OCI-M2 (cell line): ENCODE results near the gene ARHGAP21.
A peak's percentile ranks its signal among the peaks of the same experiment; 100 is the strongest.
"Not testable (repeated sequence)": the region's sequence is repeated elsewhere in the genome, so short reads cannot be mapped to it uniquely, and the experiment has no call there.

ENCODE experiments used
- DNase-seq: peaks from one replicate; lab custom pipeline; 2025; ENCODE audit not compliant: unreplicated experiment; lab: John Stamatoyannopoulos, UW

The ARHGAP21 gene

DNA sequence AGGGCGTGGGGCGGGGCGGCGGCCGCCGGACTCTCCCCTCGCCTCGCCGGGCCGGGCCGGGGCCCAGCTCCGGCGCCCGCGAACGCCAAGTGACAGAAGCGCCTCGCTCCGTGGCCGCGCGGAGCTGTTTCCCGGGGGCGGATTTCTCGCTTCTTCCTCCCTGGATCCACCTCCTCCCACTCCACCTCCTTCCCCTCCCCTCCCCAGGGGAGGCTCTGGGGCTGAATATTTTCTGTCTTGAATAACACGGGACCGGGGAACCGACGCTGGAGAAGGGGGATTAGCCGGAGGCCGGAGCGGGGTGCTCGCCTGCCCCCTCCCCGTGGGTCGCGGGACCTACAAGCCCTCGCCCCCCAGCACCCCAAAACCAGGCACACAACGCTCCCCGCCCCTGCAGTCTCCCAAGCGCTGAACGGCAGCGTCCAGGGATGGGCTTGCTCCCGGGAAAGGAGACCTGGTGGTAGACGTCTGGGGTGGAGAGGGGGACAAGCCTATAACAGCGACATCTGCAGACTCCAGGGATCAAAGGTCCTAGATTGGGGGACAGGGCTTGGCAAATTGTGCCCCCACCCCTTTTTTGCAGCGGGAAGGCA, at the start of gene ARHGAP21:
ARHGAP21 (minus strand) TSS at position 100 of the 593 bp plus-strand sequence. CDS start 1,988 bp downstream, outside the sequence.
- no peak for DNase-seq

DNA sequence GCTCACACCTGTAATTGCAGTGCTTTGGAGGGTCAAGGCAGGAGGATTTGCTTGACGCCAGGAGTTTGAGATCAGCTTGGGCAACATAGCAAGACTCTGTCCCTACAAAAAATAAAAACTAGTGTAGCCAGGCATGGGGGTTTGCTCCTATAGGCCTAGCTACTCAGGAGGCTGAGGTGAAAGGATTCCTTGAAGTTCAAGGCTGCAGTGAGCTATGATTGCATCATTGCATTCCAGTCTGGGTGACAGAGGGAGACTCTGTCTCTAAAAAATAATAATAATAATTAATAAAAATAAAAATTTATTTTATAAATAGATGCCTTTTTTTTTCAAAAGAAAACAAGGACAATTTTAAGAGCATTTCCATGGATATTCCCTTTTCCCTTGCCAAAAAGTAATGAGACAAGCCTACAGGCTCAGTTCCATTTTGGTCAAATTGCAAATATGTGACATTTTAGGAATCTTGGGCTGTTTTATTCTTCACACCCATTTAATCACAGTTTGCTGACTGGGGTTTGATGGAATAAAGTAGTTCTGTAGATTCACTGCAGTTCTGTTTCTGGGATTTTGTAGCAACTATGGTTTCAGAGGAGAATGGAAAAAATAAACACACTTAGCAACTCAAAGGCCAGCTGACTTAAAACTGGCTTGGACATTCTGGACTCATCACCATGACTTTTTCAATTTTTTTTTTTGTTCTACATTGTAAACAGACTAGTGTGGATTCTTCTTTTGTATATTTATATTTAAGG, 48.4 kb upstream of the ARHGAP21 start:
- DNase-seq, result no peak

DNA sequence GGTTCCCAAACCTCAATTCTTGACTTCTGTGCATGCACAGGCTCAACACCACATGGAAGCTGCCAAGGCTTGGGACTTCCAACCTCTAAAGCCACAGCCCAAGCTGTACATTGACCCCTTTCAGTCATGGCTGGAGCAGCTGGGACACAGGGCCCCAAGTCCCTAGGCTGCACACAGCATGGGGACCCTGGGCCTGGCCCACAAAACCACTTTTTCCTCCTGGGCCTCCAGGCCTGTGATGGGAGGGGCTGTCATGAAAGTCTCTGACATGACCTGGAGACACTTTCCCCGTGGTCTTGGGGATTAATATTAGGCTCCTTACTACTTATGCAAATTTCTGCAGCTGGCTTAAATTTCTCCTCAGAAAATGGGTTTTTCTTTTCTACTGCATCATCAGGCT, 41.3 kb upstream of the ARHGAP21 start:
- DNase-seq, result not testable (repeated sequence)

DNA sequence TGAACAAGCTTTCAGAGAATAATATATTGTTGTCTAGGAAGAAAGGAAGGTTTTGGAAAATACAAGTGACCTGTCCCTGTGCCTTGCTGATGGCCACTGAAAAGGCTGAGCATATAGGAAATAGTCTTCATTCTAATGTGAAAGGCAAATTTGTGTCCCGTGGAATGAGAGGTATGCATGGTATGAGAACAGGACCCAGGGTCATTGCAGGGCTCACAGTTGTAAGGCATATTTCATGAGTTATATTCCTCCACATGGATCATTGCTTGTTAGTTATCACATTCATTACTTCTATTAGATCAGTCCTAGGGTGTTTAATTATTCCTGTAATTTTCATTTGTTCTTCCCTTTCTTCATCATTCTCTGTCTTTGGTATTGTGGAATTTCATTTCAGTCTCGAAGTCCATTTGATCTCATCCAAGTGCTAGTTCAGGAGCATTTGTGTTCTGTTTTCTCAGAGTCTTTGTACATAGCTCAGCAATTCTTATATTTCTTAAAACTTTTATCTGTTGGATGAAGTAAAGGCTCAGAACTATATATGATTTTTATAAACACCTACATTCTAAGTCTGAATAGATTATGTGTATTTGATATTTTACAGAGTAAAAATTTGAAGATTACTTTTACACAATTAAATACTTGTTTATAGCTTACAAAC, 39.4 kb upstream of the ARHGAP21 start:
- no peak for DNase-seq

DNA sequence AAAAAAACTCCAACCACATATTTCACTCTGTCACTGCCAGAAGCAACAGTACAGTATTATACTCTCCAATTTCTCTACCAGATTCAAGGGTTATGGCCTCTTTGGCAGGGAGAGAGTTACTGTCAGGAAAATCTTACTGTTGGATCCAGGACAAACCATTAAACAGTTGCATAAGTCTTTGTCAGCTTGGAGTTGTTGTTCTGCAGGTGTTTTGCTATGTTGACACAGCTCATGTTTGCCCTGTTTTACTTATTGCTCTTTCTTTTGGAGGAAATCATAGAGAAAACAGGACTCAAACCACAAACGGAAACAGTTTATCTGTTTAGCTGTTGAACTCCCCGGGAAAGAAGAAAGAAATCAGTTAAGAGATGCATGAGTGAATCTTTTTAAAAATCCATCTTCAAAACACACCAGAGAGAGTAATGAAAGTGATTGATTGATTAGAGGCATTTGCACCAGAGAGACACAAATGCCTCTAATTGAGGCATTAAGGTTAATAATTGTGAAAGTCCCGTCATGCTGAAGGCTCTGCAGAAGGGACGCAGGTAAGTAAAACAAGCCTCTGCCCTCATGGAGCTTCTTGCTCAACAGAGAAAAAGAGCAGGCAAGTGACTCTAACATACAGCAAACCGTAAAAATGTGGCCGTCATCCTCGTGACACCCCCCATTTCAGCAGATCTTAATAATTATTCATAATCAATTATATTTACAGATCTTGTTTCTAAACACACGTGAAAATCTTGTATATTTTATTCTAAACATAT, 38.7 kb upstream of the ARHGAP21 start:
- no peak for DNase-seq

DNA sequence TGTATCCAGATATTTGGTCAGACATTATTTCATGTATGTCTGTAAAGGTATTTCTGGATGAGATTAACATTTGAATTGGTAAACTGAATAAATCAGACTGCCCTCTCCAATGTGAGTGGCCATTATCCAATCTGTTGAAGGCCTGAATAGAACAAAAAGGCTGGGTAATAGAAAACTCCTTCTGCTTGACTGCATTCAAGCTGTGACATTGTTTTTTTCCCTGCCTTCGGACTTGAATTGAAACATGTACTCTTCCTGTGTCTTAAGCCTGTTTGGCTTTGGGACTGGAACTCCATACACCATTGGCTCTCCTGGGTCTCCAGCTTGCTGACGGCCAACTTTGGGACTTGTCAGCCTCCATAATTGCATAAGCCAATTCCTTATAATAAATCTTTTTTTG, 36.0 kb upstream of the ARHGAP21 start:
- DNase-seq, result no peak

DNA sequence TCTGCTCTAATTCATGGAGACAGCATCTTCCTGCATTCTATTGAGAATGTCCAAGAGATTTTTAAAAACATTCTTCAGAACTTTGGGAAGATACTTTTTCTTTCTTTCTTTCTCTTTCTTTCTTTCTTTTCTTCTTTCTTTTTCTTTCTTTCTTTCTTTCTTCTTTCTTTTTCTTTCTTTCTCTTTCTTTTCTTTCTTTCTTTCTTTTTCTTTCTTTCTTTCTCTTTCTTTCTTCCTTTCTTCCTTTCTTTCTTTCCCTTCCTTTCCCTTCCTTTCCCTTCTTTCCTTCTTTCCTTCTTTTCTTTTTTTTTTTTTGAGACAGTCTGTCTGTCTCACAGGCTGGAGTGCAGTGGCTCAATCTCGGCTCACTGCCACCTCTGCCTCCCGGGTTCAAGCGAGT, 34.6 kb upstream of the ARHGAP21 start:
- not testable (repeated sequence) for DNase-seq

DNA sequence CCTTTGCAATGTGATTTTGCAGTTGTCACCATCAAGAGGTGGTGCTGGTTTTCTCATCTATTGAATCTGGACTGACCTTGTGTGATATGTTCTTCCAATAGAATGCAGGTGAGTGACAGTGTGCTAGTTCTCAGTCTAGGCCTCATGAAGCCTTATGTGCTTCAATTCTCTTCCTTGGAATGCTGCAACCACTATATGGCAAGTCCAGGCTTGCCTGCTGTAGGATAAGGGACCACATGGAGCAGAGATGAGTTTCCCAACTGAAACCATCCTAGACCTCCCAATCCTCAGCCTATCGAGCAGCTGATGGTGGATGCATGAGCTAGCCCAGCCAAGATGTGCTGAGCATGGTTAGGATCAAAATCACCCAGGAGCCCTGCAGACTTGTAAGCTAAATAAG, 32.6 kb upstream of the ARHGAP21 start:
- DNase-seq, result no peak

DNA sequence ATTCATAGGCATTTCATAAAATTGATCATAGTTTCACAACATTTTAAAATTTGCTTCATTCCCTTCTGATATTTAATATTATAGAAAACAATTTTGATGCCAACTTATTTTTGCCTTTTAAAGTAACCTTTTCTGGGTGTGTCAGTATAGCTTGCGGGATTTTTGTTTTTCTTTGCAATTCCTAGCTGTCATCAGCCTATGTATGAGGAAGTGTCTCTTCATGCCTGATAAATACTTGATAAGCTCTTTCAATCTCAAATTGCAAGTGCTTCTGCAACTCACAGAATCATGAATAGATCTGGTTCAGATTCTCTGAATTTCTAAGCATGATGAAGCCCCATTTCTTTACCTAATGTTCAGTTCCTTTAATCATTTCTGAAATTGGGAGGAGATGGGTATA, 28.0 kb upstream of the ARHGAP21 start:
- DNase-seq, result no peak

DNA sequence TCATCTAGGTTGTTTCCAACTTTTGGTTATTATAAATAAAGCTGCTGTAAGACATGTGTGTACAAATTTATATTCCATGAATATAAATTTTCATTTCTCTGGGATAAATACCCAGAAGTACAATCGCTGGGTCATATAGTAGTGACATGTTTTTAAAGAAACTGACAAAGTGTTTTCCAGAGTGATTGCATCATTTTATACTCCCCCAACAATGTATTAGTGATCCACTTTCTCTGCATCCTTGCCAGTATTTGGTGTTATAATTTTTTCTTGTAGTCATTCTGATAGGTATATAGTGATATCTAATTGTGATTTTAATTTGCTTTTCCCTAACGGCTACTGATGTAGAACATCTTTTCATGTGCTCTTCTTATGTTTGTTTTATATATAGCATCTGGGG, 27.0 kb upstream of the ARHGAP21 start:
- no peak for DNase-seq

DNA sequence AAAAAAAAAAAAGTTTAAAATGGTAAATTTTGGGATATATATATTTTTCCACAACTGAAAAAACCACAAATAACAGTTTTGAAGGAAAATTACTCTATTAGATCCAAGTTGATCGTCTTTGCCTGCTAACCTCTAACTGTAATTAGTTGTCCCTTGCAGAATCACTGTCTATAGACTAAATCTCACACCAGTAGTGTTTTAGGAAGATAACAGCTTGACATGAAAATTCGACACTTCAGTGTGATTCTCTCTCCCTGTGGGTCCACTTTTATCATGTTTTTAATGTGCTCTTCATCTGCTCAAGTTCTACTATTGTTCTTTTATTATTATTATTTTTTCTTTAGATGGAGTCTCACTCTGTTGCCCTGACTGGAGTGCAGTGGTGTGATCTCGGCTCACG, 24.5 kb upstream of the ARHGAP21 start:
- no peak for DNase-seq

DNA sequence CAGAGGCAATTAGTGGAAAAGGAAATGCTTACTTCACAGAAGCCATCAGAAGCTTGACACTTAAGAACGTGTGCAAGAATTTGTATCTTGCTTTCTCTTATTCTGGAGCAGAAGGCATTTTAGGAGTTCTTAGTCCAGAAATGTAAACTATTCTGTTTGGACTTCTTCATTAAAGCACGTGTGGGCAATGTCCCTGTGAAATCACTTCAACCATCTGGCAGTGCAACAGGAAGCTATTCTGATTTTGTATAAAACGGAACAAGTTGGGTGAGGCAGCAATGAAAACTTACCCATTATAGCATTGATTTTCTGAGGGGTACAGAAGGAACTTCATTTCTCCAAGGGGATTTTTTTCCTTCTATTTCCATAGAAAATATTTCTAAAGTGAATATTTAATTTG, 21.3 kb upstream of the ARHGAP21 start:
- DNase-seq, result no peak

DNA sequence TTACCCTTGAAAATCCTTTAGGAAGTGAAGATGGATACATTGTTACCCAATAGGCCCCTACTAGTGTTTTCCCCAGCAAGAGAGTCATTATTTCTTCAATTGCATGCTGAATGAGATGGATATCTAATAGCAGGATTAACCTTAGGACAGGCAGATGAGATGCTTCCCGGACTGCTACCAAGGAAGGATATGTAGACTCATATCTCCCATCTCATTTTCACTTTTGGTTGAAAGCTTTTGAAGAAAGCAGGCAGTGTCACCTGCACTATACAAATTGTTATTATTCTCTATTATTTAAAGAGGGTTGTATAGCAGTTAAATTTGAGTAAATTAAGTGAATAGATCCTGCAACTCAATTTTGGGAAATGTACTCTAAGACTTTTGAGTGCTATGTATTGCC, 17.0 kb upstream of the ARHGAP21 start:
- DNase-seq, result no peak

DNA sequence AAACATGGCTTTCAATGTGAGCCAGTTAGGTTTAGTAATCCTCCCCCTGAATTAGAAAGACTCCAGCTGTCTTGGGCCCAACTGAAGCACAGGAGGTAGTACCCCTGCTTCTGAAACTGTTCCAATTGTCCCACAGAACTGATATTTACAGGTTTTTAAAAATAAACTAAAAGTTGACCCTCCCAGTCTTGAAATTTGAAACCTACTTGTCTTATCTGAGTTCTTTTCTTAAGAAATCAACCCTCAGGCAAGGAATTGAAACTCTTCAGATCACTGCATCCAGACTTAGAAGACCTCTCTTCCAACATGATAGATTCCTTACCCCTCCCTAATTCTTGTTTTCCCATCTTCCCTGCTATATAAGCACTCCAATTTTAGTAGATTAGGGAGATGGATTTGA, 13.3 kb upstream of the ARHGAP21 start:
- no peak for DNase-seq

DNA sequence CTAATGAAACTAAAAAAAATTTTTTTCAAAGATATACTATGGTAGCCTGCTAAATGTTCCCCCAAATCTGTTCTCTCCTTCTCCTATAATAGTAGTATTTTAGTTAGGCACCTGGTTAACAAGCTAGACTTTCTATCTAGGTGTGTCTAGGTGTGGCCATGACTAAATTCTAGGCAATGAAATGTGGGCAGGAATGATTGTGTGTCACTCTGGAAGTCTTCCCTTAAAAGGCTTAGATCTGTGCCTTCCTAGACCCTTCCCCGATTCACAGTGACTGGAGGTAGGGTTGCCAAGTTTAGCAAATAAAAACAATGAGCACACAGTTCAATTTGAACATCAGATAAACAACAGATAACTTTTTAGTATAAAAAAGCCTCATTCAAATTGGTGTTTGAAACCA, 8.3 kb upstream of the ARHGAP21 start:
- DNase-seq, result no peak

DNA sequence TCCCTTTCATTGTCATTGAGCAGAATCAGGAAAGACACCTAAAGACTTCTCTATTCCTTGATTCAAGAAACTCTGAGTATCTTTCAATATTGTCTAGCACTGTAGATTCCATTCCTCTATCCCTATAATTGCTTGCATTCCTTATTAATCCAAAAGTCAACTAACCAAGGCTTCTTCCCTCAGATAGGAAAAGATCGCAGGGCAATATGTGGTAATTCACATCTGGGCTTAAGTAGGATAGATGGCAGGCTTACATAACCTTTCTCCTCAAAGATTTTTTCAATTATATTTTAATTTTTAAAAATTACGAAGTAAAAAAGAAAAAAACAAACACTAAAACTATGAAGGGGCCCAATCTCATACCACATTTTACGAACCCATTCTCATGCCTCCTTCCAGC, 7.1 kb upstream of the ARHGAP21 start:
- DNase-seq, result no peak

DNA sequence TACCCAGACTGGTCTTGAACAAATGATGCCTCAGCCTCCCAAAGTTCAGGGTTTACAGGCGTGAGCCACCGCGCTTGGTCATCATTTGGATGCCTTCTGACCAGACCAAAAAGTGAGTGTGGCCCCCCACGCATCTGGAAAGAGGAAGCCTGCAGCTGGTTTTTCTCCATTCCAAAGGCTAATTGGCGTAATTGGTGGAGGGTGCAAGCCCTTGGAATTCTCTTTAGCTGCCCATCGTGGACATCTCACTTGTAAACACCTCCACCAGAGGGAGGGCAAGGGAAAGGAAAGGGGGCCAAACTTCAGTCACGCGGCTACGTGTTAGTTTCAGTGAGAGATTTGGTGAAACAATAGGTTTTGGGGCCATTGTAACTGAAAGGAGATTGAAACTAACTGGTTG, 4.1 kb upstream of the ARHGAP21 start:
- DNase-seq, result no peak

DNA sequence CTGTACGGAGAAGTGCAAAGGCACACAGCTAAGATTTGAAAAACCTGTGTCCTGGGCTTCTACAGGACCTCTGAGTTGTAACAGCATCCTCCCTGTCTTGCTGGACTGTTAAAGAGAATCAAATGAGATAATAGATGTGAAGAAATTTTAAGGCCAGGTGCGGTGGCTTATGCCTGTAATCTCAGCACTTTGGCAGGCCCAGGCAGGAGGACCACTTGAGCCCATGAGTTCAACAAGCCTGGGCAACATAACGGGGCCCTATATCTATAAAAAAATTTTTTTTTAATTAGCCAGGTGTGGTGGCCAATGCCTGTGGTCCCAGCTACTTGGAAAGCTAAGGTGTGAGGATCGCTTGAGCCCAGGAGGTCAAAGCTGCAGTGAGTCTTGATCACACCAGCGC, 2.9 kb upstream of the ARHGAP21 start:
- DNase-seq, result no peak

DNA sequence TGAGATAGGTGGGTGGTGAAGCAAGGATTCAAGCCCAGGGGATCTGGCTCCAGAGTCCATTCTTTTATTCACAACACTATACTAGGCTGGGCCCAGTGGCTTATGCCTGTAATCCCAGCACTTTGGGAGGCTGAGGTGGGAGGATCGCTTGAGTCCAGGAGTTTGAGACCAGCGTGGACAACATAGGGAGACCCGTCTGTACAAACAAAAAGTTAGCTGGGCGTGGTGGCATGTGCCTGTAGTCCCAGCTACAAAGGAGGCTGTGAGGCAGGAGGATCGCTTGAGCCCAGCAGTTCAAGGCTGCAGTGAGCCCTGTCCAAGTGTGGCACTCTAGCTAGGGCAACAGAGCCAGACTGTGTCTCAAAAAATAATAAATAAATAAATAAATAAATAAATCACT, 2.3 kb upstream of the ARHGAP21 start:
- DNase-seq, result not testable (repeated sequence)

DNA sequence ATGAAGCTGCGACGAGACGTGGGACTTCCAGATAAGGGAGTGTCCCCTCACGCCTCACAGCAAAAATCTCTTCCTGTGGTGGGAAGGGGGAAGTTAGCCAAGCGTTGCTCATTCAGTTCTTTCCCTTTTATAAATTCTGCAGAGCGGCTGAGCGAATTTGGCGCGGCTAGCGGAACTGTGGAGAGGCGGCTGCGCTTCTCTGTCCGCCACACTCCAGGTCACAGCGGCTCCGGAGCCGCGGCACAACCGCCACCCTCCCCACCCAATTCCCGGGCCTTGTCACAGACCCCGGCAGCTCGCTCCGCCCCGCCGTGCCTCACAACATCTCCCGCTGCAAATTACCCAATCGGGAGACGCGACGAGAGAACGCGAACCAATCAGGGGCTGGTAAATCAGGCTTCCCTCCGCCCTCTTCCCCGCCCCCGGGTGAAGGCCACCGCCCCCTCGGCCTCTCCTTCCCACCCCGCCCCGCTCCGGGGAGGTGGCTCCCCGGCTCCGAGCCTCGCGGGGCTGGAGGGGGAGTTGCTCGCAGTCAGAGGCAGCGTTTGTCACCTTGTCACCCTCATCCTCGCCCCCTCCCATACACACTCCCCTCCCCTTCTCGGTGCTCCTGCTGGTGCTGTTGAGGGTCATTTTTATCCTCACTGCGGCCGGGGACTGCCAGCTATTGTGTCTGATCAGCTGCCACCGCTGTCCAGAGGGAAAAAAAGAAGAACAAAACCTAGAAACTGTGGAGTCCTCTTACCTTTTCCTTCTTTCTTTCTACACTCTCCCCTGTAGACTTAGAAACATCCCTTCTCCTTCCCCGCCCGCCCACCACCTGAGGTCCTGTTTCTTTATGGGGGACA, 918 bp upstream of the ARHGAP21 start:
- peak; percentile 59 for DNase-seq

DNA sequence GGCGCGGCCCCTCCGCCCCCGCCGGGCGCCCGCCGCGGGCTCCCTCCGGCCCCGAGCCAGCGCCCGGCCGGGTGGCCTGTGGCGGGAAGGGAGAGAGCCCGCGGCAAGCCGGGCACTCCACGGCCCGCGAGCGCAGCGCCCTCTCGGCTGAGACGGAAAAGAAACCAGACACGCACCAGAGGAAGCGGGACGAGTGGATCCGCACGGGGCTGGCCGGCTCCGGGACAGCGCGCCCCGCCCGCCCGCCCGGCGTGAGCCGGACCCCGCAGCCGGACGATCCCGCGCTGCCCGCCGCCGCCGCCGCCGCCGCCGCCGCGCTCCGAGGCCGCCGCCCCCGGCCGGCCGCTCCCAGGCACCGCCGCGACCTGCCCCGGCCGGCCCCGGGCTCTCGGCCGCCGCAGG, 300 bp downstream of the ARHGAP21 start:
- no peak for DNase-seq
